Endothelial cell (in vitro differentiated cells): ENCODE data around the gene TAF6. TPM values are rescaled to one million over a fixed set of nuclear protein-coding genes. Genes with fewer than 3 reads are reported as not detected.
A peak's percentile ranks its signal among the peaks of the same experiment; 100 is the strongest.

Source experiments
- DNase-seq: peaks from one replicate; pipeline ENCODE4 v3.0.0; 2021; ENCODE audit warnings: low spot score
- H3K27ac Mint-ChIP-seq: one replicate; pipeline ENCODE4 v1.8.0; 2021; ENCODE audit warnings: mixed read lengths, inconsistent platforms; ENCODE audit not compliant: unreplicated experiment
- H3K27me3 Mint-ChIP-seq: one replicate; pipeline ENCODE4 v1.8.0; 2021; ENCODE audit warnings: mild to moderate bottlenecking, moderate library complexity, mixed read lengths, inconsistent platforms; ENCODE audit not compliant: unreplicated experiment
- H3K36me3 Mint-ChIP-seq: one replicate; pipeline ENCODE4 v1.8.0; 2021; ENCODE audit warnings: mild to moderate bottlenecking, low read depth, mixed read lengths, inconsistent platforms; ENCODE audit not compliant: unreplicated experiment
- H3K4me1 Mint-ChIP-seq: one replicate; pipeline ENCODE4 v1.8.0; 2021; ENCODE audit warnings: mild to moderate bottlenecking, mixed read lengths, inconsistent platforms; ENCODE audit not compliant: unreplicated experiment
- H3K4me3 Mint-ChIP-seq: one replicate; pipeline ENCODE4 v1.8.0; 2021; ENCODE audit warnings: mild to moderate bottlenecking, mixed read lengths, inconsistent platforms; ENCODE audit not compliant: unreplicated experiment
- H3K9me3 Mint-ChIP-seq: one replicate; pipeline ENCODE4 v1.8.0; 2021; ENCODE audit warnings: mixed read lengths, inconsistent platforms; ENCODE audit not compliant: unreplicated experiment
- CTCF ChIP-seq: fragments of 200-600 bp; sonication (generic); IDR thresholded peaks from one replicate; pipeline ENCODE4 v1.5.0; 2021; ENCODE audit warnings: antibody characterized with exemption; ENCODE audit not compliant: unreplicated experiment
- total RNA-seq: library from RNA; stranded (reverse); fragmentation: NEBNext Ultra II Directional; extraction: Animal tissue kit (Norgen Biotek cat#: 25700); gene quantifications from one replicate; pipeline ENCODE4 v1.2.1, GENCODE V29; 2021; ENCODE audit not compliant: unreplicated experiment

Gene TAF6
- total RNA-seq, 1 donor from 2014 or later: 71.8 TPM

- Mint-ChIP-seq H3K9me3 (peaks cover 22% of the 10 kb centered on the region), H3K27ac (no peak overlapping the region), H3K4me3 (peak overlapping the region; percentile 85), H3K36me3 (peaks cover 76% of the 10 kb centered on the region), H3K27me3 (peaks cover 25% of the 10 kb centered on the region), H3K4me1 (peaks cover 11% of the 10 kb centered on the region)
- DNase-seq: no peak
- no peak for TF ChIP-seq CTCF
Observed at GRCh38 chr7:100075418-100075817, 43.7 kb downstream of the TAF6 start.

GRCh38 chr7:100074841-100075240 is 44.3 kb downstream of the TAF6 start:
- peaks cover 23% of the 10 kb centered on the region for H3K9me3 Mint-ChIP-seq
- peak overlapping the region; percentile 85 for H3K4me3 Mint-ChIP-seq
- DNase-seq: no peak
- H3K4me1 Mint-ChIP-seq: peaks cover 6% of the 10 kb centered on the region
- H3K36me3 Mint-ChIP-seq: peaks cover 82% of the 10 kb centered on the region
- peaks cover 23% of the 10 kb centered on the region for H3K27me3 Mint-ChIP-seq
- TF ChIP-seq CTCF: no peak
- H3K27ac Mint-ChIP-seq: no peak overlapping the region

GRCh38 chr7:100072462-100072861 is 46.7 kb downstream of the TAF6 start:
- DNase-seq: no peak
- Mint-ChIP-seq H3K9me3 (peaks cover 23% of the 10 kb centered on the region), H3K4me3 (peak overlapping the region; percentile 84), H3K27ac (no peak overlapping the region), H3K27me3 (peaks cover 18% of the 10 kb centered on the region), H3K4me1 (no peaks in the 10 kb centered on the region), H3K36me3 (peaks cover 79% of the 10 kb centered on the region)
- TF ChIP-seq CTCF: no peak

GRCh38 chr7:100071018-100071723 is 48.0 kb downstream of the TAF6 start:
- H3K4me1 Mint-ChIP-seq: no peaks in the 10 kb centered on the region
- H3K36me3 Mint-ChIP-seq: peaks cover 71% of the 10 kb centered on the region
- H3K27ac Mint-ChIP-seq: no peak overlapping the region
- H3K27me3 Mint-ChIP-seq: peaks cover 18% of the 10 kb centered on the region
- peak overlapping the region; percentile 84 for H3K4me3 Mint-ChIP-seq
- no peak for DNase-seq
- peaks cover 23% of the 10 kb centered on the region for H3K9me3 Mint-ChIP-seq
- TF ChIP-seq CTCF: no peak

GRCh38 chr7:100069991-100070390 is 49.2 kb downstream of the TAF6 start:
- Mint-ChIP-seq H3K4me1 (no peaks in the 10 kb centered on the region), H3K4me3 (peak overlapping the region; percentile 83), H3K36me3 (peaks cover 59% of the 10 kb centered on the region), H3K27ac (no peak overlapping the region), H3K9me3 (peaks cover 23% of the 10 kb centered on the region), H3K27me3 (peaks cover 13% of the 10 kb centered on the region)
- DNase-seq: no peak
- TF ChIP-seq CTCF: no peak
